C4-2B (cell line): ENCODE results near the gene AFG3L2.
A peak's percentile ranks its signal among the peaks of the same experiment; 100 is the strongest.

ENCODE experiments used
- H3K27ac ChIP-seq: fragments of 450-650 bp; 2 replicates; pipeline ENCODE4 v1.5.1; 2017
- CTCF ChIP-seq: fragments of 450-650 bp; conservative IDR thresholded peaks from 2 replicates; pipeline ENCODE4 v1.5.1; 2017; ENCODE audit warnings: mild to moderate bottlenecking
- ZFX ChIP-seq: fragments of 450-650 bp; IDR thresholded peaks from 2 replicates; pipeline ENCODE4 v1.6.1; 2017

Gene AFG3L2

GRCh38 chr18:12347895-12348294 lies 29.1 kb downstream of the AFG3L2 start:
- H3K27ac ChIP-seq, result no peak overlapping the region
- TF ChIP-seq ZFX (no peak), CTCF (no peak)

- TF ChIP-seq ZFX (no peak), CTCF (no peak)
- H3K27ac ChIP-seq, result no peak overlapping the region
Observed at GRCh38 chr18:12346240-12346565, 30.8 kb downstream of the AFG3L2 start.

- no peak overlapping the region for H3K27ac ChIP-seq
Observed at GRCh38 chr18:12345491-12346239, 31.4 kb downstream of the AFG3L2 start.

GRCh38 chr18:12342661-12343060 lies 34.4 kb downstream of the AFG3L2 start:
- TF ChIP-seq CTCF (no peak), ZFX (no peak)
- no peak overlapping the region for H3K27ac ChIP-seq

More at GRCh38 chr18:12345491-12346239, 31.4 kb downstream of the AFG3L2 start:
- TF ChIP-seq CTCF, result no peak
- no peak for TF ChIP-seq ZFX

GRCh38 chr18:12340945-12341660 lies 35.9 kb downstream of the AFG3L2 start:
- no peak overlapping the region for H3K27ac ChIP-seq
- TF ChIP-seq ZFX, result no peak
- TF ChIP-seq CTCF, result no peak

GRCh38 chr18:12338382-12338781 lies 38.6 kb downstream of the AFG3L2 start:
- no peak for TF ChIP-seq ZFX
- no peak for TF ChIP-seq CTCF
- peak overlapping the region; percentile 23; the same call in 1 of the 2 replicates for H3K27ac ChIP-seq

GRCh38 chr18:12336887-12337286 lies 40.1 kb downstream of the AFG3L2 start:
- peak overlapping the region; percentile 23; the same call in 1 of the 2 replicates for H3K27ac ChIP-seq

More at GRCh38 chr18:12336887-12337286, 40.1 kb downstream of the AFG3L2 start:
- TF ChIP-seq CTCF (no peak), ZFX (no peak)
